ENCODE results near the gene GPR107.

GPR107 gene

DNA sequence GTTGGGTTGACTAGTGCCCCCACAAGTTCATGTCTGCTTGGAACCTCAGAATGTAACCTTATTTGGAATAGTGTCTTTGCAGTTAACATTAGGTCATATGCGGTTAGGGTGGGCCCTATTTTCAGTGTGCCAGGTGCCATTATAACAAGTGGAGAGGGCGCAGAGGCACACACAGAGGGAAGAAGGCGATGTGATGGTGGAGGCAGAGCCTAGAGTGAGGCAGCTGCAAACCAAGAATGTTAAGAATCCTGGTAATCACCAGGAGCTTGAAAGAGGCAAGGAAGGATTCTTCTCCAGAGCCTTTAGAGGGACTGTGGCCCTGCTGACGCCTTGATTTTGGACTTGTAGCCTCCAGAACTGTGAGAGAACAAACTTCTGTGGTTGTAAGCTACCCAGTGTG lies 10.9 kb downstream of the GPR107 start:
- peaks cover 8% of the 10 kb centered on the region for H3K4me1 ChIP-seq (ENCODE audit: control insufficient read depth, insufficient read depth, low read length)
- no peaks in the 10 kb centered on the region for H3K27me3 ChIP-seq (ENCODE audit: control insufficient read depth, insufficient read depth, low read length)
- peaks cover 5% of the 10 kb centered on the region for H3K36me3 ChIP-seq (ENCODE audit: insufficient read depth, low read length)
- H3K4me2 ChIP-seq (ENCODE audit: low read length), result no peak overlapping the region
- no peak overlapping the region for H3K9ac ChIP-seq (ENCODE audit: low read depth, low read length)
- H3K4me3 ChIP-seq (ENCODE audit: low read length), result no peak overlapping the region
- H3K9me3 ChIP-seq (replicated peaks; ENCODE audit: low read length), result no peaks in the 10 kb centered on the region

DNA sequence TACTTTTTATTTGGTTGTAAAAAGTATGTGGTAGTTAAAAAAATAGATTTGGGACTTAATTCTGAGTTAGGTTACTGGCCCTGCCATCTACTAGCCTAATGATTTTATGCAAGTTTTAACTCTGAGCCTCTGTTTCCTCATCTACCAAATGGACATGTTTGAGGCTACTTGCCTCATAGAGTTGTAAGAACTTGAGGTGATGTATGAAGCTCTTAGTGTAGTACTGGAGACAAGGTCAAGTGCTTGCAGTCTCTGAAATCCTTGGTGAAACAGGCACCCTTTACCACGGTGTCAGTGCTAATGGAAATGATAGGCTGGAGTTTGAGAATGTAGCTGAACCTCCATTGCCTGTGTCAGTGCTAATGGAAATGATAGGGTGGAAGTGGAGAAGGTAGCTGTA lies 15.3 kb downstream of the GPR107 start:
- Histone ChIP-seq H3K4me2 (ENCODE audit: low read length) (no peak overlapping the region), H3K36me3 (ENCODE audit: insufficient read depth, low read length) (peaks cover 5% of the 10 kb centered on the region), H3K9me3 (replicated peaks; ENCODE audit: low read length) (no peaks in the 10 kb centered on the region), H3K4me3 (ENCODE audit: low read length) (no peak overlapping the region), H3K27me3 (ENCODE audit: control insufficient read depth, insufficient read depth, low read length) (no peaks in the 10 kb centered on the region), H3K4me1 (ENCODE audit: control insufficient read depth, insufficient read depth, low read length) (peaks cover 8% of the 10 kb centered on the region), H3K9ac (ENCODE audit: low read depth, low read length) (no peak overlapping the region)

DNA sequence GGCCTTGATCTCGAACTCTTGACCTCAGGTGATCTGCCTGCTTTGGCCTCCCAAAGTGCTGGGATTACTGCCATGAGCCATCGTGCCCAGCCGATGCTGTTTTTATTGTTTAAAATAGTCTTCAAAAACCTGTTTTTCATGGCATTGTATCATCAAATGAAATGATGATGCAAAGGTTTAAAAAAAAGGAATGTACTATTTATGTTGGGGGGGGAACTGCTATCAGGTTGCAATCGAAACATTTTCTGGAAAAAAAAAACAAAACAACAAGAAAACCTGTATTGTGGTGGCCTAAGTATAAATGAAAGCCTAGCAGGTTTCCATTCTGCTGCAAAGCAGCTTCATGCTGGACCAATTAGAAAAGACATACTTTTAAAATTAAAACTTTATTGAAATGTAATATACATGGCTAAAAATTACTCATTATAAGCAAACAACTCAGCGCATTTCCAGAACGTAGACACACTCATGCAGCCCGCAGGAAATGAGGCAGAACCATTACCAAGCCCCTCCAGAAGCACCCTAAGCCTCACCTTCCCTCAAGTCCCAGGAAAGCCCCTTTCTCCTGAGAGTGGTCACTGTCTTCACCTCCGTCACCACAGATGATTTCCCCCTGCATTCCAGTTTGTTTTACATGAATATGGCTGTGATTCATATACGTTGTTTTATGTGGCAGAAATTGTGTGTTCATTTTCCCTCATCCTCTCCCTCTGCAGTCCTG lies 19.0 kb downstream of the GPR107 start:
- Histone ChIP-seq H3K4me3 (ENCODE audit: low read length) (no peak overlapping the region), H3K9ac (ENCODE audit: low read depth, low read length) (no peak overlapping the region)

DNA sequence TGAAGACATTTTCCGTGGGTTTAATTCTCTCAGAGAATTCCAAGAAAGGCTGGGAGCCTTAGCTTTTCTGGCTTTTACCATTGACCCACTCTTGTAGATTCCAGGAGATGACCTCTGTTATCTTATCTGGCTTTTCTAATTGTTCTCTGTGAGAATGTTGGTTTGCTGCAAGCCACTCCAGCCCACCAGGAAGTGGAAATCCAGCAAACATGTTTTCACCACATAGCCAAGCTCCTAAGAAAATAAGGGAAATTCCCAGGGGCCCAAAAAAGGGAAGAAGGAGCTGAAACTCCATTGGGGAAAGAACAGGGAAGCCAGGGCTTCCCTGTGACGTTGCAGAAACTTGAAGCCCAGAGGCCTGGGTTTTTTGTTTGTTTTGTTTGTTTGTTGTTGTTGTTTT lies 19.7 kb downstream of the GPR107 start:
- Histone ChIP-seq H3K9ac (ENCODE audit: low read depth, low read length) (no peak overlapping the region), H3K36me3 (ENCODE audit: insufficient read depth, low read length) (peaks cover 20% of the 10 kb centered on the region), H3K4me2 (ENCODE audit: low read length) (no peak overlapping the region), H3K4me3 (ENCODE audit: low read length) (no peak overlapping the region), H3K27me3 (ENCODE audit: control insufficient read depth, insufficient read depth, low read length) (no peaks in the 10 kb centered on the region), H3K4me1 (ENCODE audit: control insufficient read depth, insufficient read depth, low read length) (peaks cover 6% of the 10 kb centered on the region), H3K9me3 (replicated peaks; ENCODE audit: low read length) (no peaks in the 10 kb centered on the region)

More for the DNA sequence above, 19.0 kb downstream of the GPR107 start:
- no peaks in the 10 kb centered on the region for H3K9me3 ChIP-seq (replicated peaks; ENCODE audit: low read length)
- peaks cover 16% of the 10 kb centered on the region for H3K36me3 ChIP-seq (ENCODE audit: insufficient read depth, low read length)
- no peak overlapping the region for H3K4me2 ChIP-seq (ENCODE audit: low read length)
- H3K27me3 ChIP-seq (ENCODE audit: control insufficient read depth, insufficient read depth, low read length), result no peaks in the 10 kb centered on the region
- peaks cover 8% of the 10 kb centered on the region for H3K4me1 ChIP-seq (ENCODE audit: control insufficient read depth, insufficient read depth, low read length)

GRCh38 chr9:130078547-130078946 lies 24.8 kb downstream of the GPR107 start:
- H3K9me3 ChIP-seq (replicated peaks; ENCODE audit: low read length), result no peaks in the 10 kb centered on the region
- H3K4me3 ChIP-seq (ENCODE audit: low read length), result no peak overlapping the region
- no peak overlapping the region for H3K4me2 ChIP-seq (ENCODE audit: low read length)
- peaks cover 48% of the 10 kb centered on the region for H3K36me3 ChIP-seq (ENCODE audit: insufficient read depth, low read length)
- no peak overlapping the region for H3K9ac ChIP-seq (ENCODE audit: low read depth, low read length)
- H3K4me1 ChIP-seq (ENCODE audit: control insufficient read depth, insufficient read depth, low read length), result no peaks in the 10 kb centered on the region
- no peaks in the 10 kb centered on the region for H3K27me3 ChIP-seq (ENCODE audit: control insufficient read depth, insufficient read depth, low read length)

GRCh38 chr9:130084337-130084736 lies 30.6 kb downstream of the GPR107 start:
- H3K27me3 ChIP-seq (ENCODE audit: control insufficient read depth, insufficient read depth, low read length), result no peaks in the 10 kb centered on the region
- no peak overlapping the region for H3K4me2 ChIP-seq (ENCODE audit: low read length)
- no peak overlapping the region for H3K4me3 ChIP-seq (ENCODE audit: low read length)
- H3K36me3 ChIP-seq (ENCODE audit: insufficient read depth, low read length), result peaks cover 47% of the 10 kb centered on the region
- H3K9me3 ChIP-seq (replicated peaks; ENCODE audit: low read length), result no peaks in the 10 kb centered on the region
- no peaks in the 10 kb centered on the region for H3K4me1 ChIP-seq (ENCODE audit: control insufficient read depth, insufficient read depth, low read length)
- H3K9ac ChIP-seq (ENCODE audit: low read depth, low read length), result no peak overlapping the region

DNA sequence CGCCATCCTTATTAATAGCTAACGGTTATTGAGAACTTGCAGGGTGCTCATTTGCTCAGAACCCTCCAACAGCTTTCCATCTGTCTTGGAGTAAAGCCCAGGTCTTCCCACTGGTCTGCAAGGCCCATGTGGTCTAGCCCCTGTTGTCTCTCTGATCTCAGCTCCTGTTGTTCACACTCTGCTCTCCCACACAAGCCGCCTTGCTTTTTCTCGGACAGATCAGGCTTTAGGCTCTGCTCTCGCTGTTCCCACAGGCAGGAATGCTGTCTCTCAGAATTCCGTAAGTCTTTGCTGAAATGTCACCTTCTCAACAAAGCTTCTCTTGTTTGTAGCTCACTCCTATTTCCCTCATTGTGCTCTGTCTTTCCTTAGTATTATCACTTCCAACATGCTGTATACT lies 34.3 kb downstream of the GPR107 start:
- Histone ChIP-seq H3K4me3 (ENCODE audit: low read length) (no peak overlapping the region), H3K4me2 (ENCODE audit: low read length) (no peak overlapping the region), H3K9me3 (replicated peaks; ENCODE audit: low read length) (no peaks in the 10 kb centered on the region), H3K27me3 (ENCODE audit: control insufficient read depth, insufficient read depth, low read length) (no peaks in the 10 kb centered on the region), H3K4me1 (ENCODE audit: control insufficient read depth, insufficient read depth, low read length) (no peaks in the 10 kb centered on the region), H3K36me3 (ENCODE audit: insufficient read depth, low read length) (peaks cover 49% of the 10 kb centered on the region), H3K9ac (ENCODE audit: low read depth, low read length) (no peak overlapping the region)

DNA sequence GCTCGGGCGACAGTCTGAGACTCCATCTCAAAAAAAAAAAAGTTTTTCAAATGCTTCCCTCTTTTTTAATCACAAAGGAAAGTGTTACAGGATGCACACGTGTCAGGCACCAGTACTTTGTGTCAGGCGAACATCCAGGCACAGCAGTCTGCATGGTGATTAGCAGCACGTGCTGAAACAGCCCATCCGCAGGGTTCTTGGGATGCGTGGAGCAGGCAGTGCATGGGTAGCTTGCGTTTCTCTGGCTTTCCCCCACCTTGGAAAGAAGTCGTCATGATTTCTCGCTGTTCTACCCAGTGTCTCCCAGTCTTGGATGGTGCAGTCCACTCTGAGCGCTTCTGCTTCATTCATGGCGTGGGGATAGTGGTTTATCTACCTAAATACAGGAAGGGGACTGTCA lies 35.4 kb downstream of the GPR107 start:
- Histone ChIP-seq H3K4me1 (ENCODE audit: control insufficient read depth, insufficient read depth, low read length) (no peaks in the 10 kb centered on the region), H3K9ac (ENCODE audit: low read depth, low read length) (no peak overlapping the region), H3K36me3 (ENCODE audit: insufficient read depth, low read length) (peaks cover 49% of the 10 kb centered on the region), H3K4me2 (ENCODE audit: low read length) (no peak overlapping the region), H3K9me3 (replicated peaks; ENCODE audit: low read length) (no peaks in the 10 kb centered on the region), H3K27me3 (ENCODE audit: control insufficient read depth, insufficient read depth, low read length) (no peaks in the 10 kb centered on the region), H3K4me3 (ENCODE audit: low read length) (no peak overlapping the region)

GRCh38 chr9:130090915-130091314 lies 37.2 kb downstream of the GPR107 start:
- Histone ChIP-seq H3K27me3 (ENCODE audit: control insufficient read depth, insufficient read depth, low read length) (no peaks in the 10 kb centered on the region), H3K4me1 (ENCODE audit: control insufficient read depth, insufficient read depth, low read length) (no peaks in the 10 kb centered on the region), H3K4me3 (ENCODE audit: low read length) (no peak overlapping the region), H3K9me3 (replicated peaks; ENCODE audit: low read length) (no peaks in the 10 kb centered on the region), H3K4me2 (ENCODE audit: low read length) (no peak overlapping the region), H3K36me3 (ENCODE audit: insufficient read depth, low read length) (peaks cover 47% of the 10 kb centered on the region), H3K9ac (ENCODE audit: low read depth, low read length) (no peak overlapping the region)

DNA sequence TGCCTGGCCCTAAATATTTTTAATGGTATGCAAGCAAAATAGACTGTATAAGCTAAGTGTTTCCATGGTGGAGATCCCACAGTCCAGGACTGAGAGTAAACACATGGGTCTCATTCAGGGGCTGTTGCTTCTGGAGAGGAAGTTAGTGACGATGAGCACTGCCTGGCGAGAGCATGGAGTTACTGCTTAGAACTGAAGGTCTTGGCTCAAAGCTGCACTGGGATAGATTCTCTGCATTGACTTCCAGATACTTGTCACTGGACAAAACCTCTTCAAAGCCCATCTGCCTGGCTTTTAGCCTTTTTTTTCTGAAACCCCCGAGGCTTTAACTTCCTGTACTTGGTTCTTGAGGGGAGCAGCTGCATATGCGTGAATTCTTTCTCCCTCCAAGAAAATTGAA lies 39.2 kb downstream of the GPR107 start:
- no peaks in the 10 kb centered on the region for H3K9me3 ChIP-seq (replicated peaks; ENCODE audit: low read length)
- no peaks in the 10 kb centered on the region for H3K4me1 ChIP-seq (ENCODE audit: control insufficient read depth, insufficient read depth, low read length)
- no peak overlapping the region for H3K4me2 ChIP-seq (ENCODE audit: low read length)
- peaks cover 48% of the 10 kb centered on the region for H3K36me3 ChIP-seq (ENCODE audit: insufficient read depth, low read length)
- H3K4me3 ChIP-seq (ENCODE audit: low read length), result no peak overlapping the region
- no peak overlapping the region for H3K9ac ChIP-seq (ENCODE audit: low read depth, low read length)
- H3K27me3 ChIP-seq (ENCODE audit: control insufficient read depth, insufficient read depth, low read length), result no peaks in the 10 kb centered on the region

GRCh38 chr9:130095872-130096271 lies 42.2 kb downstream of the GPR107 start:
- no peak overlapping the region for H3K9ac ChIP-seq (ENCODE audit: low read depth, low read length)
- H3K36me3 ChIP-seq (ENCODE audit: insufficient read depth, low read length), result peaks cover 46% of the 10 kb centered on the region
- no peak overlapping the region for H3K4me2 ChIP-seq (ENCODE audit: low read length)
- H3K4me1 ChIP-seq (ENCODE audit: control insufficient read depth, insufficient read depth, low read length), result no peaks in the 10 kb centered on the region
- H3K4me3 ChIP-seq (ENCODE audit: low read length), result no peak overlapping the region
- H3K9me3 ChIP-seq (replicated peaks; ENCODE audit: low read length), result no peaks in the 10 kb centered on the region
- H3K27me3 ChIP-seq (ENCODE audit: control insufficient read depth, insufficient read depth, low read length), result no peaks in the 10 kb centered on the region

- Histone ChIP-seq H3K4me2 (ENCODE audit: low read length) (no peak overlapping the region), H3K36me3 (ENCODE audit: insufficient read depth, low read length) (peaks cover 65% of the 10 kb centered on the region), H3K9ac (ENCODE audit: low read depth, low read length) (no peak overlapping the region), H3K4me3 (ENCODE audit: low read length) (no peak overlapping the region), H3K9me3 (replicated peaks; ENCODE audit: low read length) (no peaks in the 10 kb centered on the region), H3K27me3 (ENCODE audit: control insufficient read depth, insufficient read depth, low read length) (no peaks in the 10 kb centered on the region), H3K4me1 (ENCODE audit: control insufficient read depth, insufficient read depth, low read length) (peaks cover 4% of the 10 kb centered on the region)
These were observed 47.0 kb downstream of the GPR107 start for GRCh38 chr9:130100681-130101080.
